Measurements from ENCODE around the gene SLC66A3.

- TF ChIP-seq POLR2AphosphoS5 (IDR thresholded peaks at IDR 0.05; ENCODE audit: low read depth, low read length) (no peak), POLR2A (IDR thresholded peaks at IDR 0.05; ENCODE audit: low read depth, low read length) (no peak)
These were observed 31.9 kb downstream of the SLC66A3 start for GRCh38 chr2:11187083-11187619.
